HG03460 (cell line): ENCODE results near the gene CNGA2.

ENCODE experiments used
- ATAC-seq: cut with Tn5 transposase; IDR thresholded peaks from one replicate; pipeline ENCODE4 v1.9.1; 2021; ENCODE audit not compliant: unreplicated experiment

Gene CNGA2

GRCh38 chrX:151750511-151750910, 16.0 kb downstream of the CNGA2 start:
- ATAC-seq, result no peak

DNA sequence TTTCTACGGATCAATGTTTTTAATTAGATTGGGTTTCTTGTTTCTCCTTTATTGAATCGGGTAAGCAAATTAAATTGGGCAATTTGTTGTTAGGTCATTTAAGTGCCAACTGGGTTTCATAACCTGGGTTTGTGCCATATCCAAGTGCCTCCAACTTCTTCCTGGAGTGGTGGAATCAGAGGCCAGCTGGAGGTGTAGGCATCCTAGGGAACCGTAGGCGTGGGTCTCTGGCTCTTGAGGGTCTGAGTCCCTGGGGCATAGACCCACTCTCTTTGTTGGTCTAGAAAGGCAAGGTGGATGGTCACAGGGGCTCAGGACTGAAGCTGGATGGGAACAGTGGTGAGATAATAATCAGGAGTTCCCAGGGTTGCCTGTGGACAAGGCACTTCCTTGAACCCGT, 18.3 kb downstream of the CNGA2 start:
- no peak for ATAC-seq

GRCh38 chrX:151753313-151754046, 18.9 kb downstream of the CNGA2 start:
- ATAC-seq, result peak; percentile 76

DNA sequence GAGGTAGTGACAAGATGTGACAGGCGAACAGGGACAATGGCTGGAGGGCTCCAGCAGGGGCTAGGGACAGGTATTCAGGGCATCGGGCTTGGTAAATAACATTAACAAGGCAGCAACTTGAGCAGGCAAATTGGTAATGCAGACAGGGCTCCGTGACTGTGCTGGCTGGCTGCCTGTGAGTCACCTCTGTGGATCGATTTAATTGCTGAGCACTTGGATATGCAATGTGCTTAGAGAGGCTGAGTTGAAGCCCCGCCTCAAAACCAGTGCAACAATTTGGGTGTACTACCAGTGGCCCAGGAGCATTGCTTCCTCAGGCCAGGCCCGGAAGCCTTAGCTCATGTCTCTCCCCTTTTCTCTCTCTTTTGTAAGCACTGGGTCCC, 19.5 kb downstream of the CNGA2 start:
- no peak for ATAC-seq

- ATAC-seq, result no peak
Measured at GRCh38 chrX:151754641-151755215, 20.2 kb downstream of the CNGA2 start.

- no peak for ATAC-seq
Measured at GRCh38 chrX:151759041-151759708, 24.6 kb downstream of the CNGA2 start.

- no peak for ATAC-seq
Measured at GRCh38 chrX:151762802-151763201, 28.3 kb downstream of the CNGA2 start.

DNA sequence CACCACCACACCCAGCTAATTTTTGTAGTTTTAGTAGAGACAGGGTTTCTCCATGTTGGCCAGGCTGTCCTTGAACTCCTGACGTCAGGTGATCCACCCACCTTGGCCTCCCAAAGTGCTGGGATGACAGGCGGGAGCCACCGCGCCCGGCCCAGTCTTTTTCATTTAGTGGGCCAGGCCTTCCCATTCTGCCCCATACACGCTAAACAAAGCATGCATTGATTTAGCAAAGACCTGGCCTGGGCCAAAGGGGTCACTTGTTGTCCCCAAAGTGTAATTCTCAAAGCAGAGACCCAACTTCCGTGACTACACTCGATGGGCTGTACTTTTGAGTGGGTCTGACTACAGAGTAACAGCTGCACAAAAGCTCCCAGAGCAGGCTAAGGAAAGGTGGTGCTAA, 29.2 kb downstream of the CNGA2 start:
- ATAC-seq, result no peak

- no peak for ATAC-seq
Measured at GRCh38 chrX:151765026-151765425, 30.5 kb downstream of the CNGA2 start.

- ATAC-seq, result no peak
Measured at GRCh38 chrX:151771726-151772125, 37.2 kb downstream of the CNGA2 start.

- no peak for ATAC-seq
Measured at GRCh38 chrX:151773434-151773833, 38.9 kb downstream of the CNGA2 start.

DNA sequence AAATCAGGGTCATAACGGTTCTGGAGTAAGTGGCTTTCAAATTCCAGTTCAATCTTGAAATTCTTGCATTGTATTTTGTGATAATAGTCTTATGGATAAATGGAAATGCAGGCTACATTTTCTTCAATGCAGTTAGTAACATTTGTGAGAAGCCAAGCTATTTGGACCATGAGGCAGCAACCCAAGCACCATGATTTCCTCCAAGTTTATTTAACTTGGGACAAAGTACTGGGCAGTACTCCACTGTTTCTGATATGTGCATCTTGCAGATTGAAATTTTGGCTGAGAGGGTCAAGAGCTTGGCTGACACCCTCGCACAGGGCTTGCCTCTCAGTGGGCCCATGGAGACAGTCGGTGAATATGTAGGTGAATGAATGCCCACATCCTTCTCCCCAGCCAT, 39.9 kb downstream of the CNGA2 start:
- no peak for ATAC-seq

DNA sequence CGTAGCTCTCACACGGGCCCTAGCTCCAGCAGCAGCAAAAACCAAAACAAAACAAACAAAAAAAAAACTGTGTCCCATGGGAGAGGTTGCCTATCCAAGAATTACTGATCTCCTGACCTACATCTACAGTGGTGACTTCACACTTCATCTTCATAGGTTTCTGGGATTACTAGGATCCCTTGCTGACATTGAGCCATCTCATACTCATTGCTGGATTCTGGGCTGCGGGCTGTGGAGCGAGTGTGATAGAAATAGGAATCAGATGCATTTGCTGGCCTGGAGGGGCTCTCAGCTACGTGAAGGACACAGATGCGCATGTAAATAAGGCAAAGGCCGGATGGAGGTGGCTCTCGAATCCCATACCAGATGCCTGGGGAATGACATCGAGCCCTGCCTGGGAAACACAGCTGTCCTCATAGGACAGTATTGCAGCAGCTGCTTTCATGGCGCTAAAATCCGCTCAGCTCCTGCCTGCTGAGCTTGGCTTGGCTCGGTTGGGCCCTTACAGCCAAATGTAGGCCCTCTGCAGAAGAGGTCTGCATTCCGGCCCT, 41.7 kb downstream of the CNGA2 start:
- ATAC-seq, result no peak

GRCh38 chrX:151776936-151777335, 42.4 kb downstream of the CNGA2 start:
- no peak for ATAC-seq

GRCh38 chrX:151779258-151779657, 44.7 kb downstream of the CNGA2 start:
- ATAC-seq, result no peak

DNA sequence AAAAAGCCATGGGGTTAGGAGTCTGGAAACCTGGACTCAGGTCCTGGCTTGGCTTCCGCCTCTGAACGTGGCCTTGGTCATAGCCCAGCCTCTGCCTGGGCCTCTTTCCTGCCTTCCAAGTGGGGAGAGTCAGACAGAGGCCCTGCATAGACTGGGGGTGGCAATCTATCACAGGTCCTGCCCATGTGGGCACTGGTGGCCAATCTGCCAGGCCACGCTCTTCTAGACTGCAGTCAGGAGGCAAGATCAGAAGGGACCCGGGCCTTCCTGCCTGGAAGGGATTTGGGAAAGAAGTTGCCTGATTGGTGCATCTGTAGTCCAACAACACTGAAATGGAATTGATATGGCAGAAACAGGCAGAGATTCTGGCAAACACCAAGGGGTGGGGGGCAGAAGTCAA, 46.1 kb downstream of the CNGA2 start:
- ATAC-seq, result no peak

GRCh38 chrX:151789179-151789800, 54.7 kb downstream of the CNGA2 start:
- ATAC-seq, result no peak

DNA sequence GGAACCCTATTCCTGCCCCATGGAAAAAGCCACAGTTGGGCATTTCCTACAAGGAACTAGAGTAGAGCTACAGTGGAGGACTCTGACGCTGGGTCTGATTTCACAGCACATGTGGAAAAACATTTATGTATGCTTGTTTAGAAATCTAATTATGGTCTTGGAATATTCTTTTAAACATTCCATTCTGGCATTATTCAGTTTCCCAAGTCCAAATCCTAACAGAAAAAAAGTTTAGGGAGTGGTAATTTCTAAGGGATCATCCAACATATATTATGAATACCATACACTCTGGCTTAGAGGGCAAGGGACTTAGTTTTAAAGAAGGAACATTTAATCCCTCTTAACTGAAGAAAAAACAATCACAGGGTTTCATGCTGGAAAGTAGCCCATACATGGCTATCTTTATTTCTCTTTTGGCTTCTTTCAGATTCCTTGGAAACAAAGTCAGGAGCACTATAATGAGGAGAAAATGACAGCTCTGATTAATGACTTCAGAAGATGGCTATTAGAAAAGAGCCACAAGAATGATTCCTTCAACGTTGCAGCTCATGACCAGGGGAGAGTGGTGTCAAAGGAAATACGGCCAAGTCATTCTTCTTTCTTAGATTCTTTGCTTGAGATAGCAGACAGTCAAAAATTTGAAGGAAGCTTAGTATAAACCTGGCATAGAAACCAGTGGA, 56.1 kb downstream of the CNGA2 start:
- ATAC-seq, result no peak

GRCh38 chrX:151791961-151792360, 57.4 kb downstream of the CNGA2 start:
- ATAC-seq, result no peak

- no peak for ATAC-seq
Measured at GRCh38 chrX:151792505-151792904, 58.0 kb downstream of the CNGA2 start.

DNA sequence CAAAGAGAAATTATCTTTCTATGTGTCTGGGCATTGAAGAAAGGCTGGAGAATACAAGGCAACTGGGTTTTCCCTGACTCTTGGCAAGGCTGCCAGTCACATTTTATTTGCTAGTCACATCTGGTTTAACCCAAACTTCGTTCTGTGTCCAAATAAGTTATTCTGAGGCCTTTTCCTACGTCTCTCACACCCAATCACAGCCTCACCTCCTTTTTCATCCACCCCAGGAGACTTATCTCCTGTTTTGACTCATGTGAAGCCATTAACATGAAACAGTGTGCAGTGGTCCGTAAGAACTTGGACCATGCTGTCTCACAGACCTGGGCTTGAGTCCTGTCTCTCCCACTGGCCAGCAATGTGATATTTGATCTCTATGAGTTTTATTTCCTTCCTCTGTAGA, 59.3 kb downstream of the CNGA2 start:
- no peak for ATAC-seq
